ENCODE results near the gene GSTM5. TPM values are rescaled to one million over a fixed set of nuclear protein-coding genes. Genes with fewer than 3 reads are reported as not detected.

GSTM5 gene
- total RNA-seq, 4 donors from 2014 or later = 0.38 to 2.6 (median 1.4) TPM; not detected in 1

DNA sequence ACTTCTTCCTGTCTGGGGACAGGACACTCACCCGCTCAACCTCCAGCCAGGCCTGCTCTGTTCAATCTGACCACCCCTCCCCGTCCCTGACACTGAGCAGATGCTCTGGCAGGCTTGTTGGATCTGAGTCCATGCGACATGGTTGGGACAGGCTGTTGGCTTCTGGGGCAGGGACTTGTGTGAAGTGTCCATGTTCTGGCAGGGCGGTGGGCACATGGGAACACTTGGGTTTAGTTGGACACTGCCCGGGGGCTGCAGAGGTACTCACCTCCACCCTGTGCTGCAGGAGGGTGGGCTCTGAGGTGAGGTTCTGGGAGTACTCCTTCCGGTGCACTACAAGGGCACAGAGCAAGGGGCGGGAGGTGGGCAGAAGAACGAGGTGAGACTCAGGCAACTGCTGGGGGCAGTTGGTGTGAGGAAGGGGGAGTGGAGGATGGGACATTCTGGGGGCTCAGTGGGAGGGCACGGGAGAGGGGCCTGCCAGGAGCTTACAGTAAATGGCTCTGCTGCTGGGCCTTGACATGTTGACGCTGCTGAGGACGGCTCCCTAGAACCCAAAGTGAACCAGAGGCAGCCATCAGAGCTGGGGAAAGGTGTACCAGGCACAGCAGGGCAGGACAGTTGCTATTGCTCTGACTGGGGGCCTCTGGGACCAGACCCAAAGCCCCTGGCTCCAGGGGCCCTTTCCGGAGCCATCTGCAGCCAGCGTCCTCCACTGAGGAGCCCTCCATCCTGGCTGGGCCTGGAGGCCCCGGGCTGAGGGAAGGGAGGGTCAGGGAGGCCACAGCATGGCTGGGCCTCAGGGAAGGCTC is 49.4 kb downstream of the GSTM5 start:
- 87% methylated on average over 10 of the region's 14 CpGs for WGBS
- no peak for TF ChIP-seq EP300 (IDR thresholded peaks at IDR 0.05)
- TF ChIP-seq POLR2AphosphoS5 (IDR thresholded peaks at IDR 0.05) = no peak
- TF ChIP-seq CTCF (IDR thresholded peaks at IDR 0.05) = no peak
- no peak for TF ChIP-seq POLR2A (IDR thresholded peaks at IDR 0.05)
- peaks cover 8% of the 10 kb centered on the region for H3K4me1 ChIP-seq
- no peaks in the 10 kb centered on the region for H3K36me3 ChIP-seq
- H3K27ac ChIP-seq = no peak overlapping the region
- no peaks in the 10 kb centered on the region for H3K9me3 ChIP-seq
- no peak overlapping the region for H3K4me3 ChIP-seq
- peak; percentile 56 to 73 for DNase-seq (ENCODE audit: low spot score in 2 of 2)
- no peaks in the 10 kb centered on the region for H3K27me3 ChIP-seq

DNA sequence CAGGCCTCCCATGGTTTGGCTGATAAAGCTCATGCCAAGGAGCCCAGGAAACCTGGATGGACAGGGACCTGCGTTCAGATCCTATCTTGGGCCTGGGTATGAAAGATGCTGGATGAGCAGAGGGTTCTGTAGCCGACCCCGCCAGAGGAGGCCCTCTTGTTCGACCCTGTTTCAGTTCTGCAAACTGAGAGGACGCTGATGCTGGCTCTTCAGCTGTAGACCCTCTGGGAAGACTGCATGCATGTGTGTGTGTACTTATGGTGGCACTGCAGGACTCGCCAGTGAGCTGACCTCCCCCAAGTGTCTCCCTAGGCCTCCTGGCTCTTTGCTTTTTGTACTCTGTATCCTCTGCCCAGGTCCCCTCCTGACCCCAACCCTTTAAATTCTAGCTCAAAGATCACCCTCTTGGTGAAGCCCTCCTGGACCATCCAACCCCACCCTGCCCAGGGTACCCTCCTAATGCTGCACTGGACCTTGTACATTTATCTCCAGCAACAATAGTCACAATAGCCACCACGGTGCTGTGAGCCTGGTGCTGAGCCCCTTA is 50.1 kb downstream of the GSTM5 start:
- H3K27ac ChIP-seq = no peak overlapping the region
- DNase-seq (ENCODE audit: low spot score in 2 of 2) = no peak
- 82% methylated on average over 5 of the region's 7 CpGs for WGBS

GRCh38 chr1:109762821-109763645 is 51.0 kb downstream of the GSTM5 start:
- TF ChIP-seq CTCF (IDR thresholded peaks at IDR 0.05) = no peak
- no peak for TF ChIP-seq EP300 (IDR thresholded peaks at IDR 0.05)
- TF ChIP-seq POLR2A (IDR thresholded peaks at IDR 0.05) = no peak
- TF ChIP-seq POLR2AphosphoS5 (IDR thresholded peaks at IDR 0.05) = no peak
- peak; percentile 57 to 62 for DNase-seq (ENCODE audit: low spot score in 2 of 2)
- Histone ChIP-seq H3K27ac (no peak overlapping the region), H3K4me1 (peaks cover 8% of the 10 kb centered on the region), H3K27me3 (no peaks in the 10 kb centered on the region), H3K9me3 (no peaks in the 10 kb centered on the region), H3K36me3 (no peaks in the 10 kb centered on the region), H3K4me3 (no peak overlapping the region)
- WGBS = 79% methylated on average over 9 of the region's 11 CpGs

More for the DNA sequence above, 50.1 kb downstream of the GSTM5 start:
- H3K27me3 ChIP-seq = no peaks in the 10 kb centered on the region
- no peak overlapping the region for H3K4me3 ChIP-seq
- no peaks in the 10 kb centered on the region for H3K36me3 ChIP-seq
- no peaks in the 10 kb centered on the region for H3K9me3 ChIP-seq
- peaks cover 8% of the 10 kb centered on the region for H3K4me1 ChIP-seq
- TF ChIP-seq POLR2AphosphoS5 (IDR thresholded peaks at IDR 0.05) = no peak

DNA sequence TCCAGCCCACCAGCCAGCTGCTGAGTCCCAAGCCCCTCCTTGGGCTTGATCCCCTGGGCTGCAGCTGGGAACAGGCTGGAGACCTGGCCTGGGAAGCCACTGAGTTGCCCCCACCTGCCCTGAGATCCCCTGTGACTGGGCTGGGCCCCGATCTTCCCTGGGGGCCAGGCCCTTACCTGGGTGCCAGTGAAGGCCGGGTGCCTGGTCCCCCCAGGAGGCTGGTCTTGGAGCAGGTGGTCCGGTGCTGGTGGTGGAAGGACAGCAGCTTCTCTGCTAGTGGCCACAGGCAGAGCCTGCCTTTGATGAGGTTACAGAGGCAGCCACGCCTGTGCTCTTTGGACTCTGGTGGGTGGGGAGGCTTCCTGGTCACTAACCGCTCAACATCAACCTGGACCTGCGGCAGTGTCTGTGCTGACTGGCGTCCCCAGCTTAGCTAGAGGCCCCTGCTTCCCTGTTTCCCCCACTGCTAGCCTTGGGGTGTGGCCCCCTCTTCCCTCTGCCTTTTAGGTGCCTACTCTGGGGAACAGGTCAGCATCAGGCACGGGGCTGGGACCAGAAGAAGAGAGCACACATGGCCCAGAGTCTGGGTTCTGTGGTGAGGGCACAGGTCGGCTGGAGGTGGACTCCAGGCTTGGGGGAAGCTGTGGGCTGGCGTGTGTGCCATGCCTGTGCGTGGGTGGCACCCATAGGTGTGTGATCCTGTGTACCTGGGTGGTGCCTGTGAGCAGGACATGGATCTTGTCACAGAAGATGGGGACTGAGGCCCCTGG is 51.8 kb downstream of the GSTM5 start, which contains the start of gene EPS8L3:
Gene EPS8L3 (minus strand): TSS at position 278 of the 770 bp plus-strand sequence. CDS start 2,174 bp downstream, outside the sequence.
- Histone ChIP-seq H3K36me3 (no peaks in the 10 kb centered on the region), H3K4me1 (peaks cover 8% of the 10 kb centered on the region), H3K9me3 (no peaks in the 10 kb centered on the region), H3K27me3 (no peaks in the 10 kb centered on the region), H3K4me3 (no peak within 1 kb of the TSS), H3K27ac (no peak within 1 kb of the TSS)
- DNase-seq (ENCODE audit: low spot score in 2 of 2) = peak; percentile 46 to 73
- TF ChIP-seq CTCF (IDR thresholded peaks at IDR 0.05) (no peak), EP300 (IDR thresholded peaks at IDR 0.05) (no peak), POLR2AphosphoS5 (IDR thresholded peaks at IDR 0.05) (no peak), POLR2A (IDR thresholded peaks at IDR 0.05) (no peak)
- WGBS = 90% methylated on average over 5 of the region's 11 CpGs

Data from suprapubic skin (tissue), 4 donors.